ENCODE measurements around the gene MBD4.

DNA sequence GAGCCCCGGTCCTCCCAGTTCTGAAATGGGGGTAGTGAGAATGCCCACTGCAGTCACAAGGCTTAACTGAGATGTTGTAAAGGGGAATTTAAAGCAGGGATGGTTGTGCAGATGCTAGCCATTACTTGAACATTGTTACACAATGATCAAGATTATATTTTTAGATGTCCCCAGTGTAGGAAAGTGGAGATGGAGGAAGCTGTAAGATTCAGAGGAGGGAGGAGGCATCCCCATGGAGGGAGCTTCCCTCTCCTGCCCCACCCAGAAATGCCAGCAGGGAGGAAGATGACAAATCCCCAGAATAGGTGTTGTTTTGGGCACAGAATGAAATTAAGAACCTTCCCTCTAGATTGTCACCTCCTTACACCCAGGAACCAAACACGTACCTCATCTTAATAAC lies 57.4 kb downstream of the MBD4 start:
- TF ChIP-seq CTCF (IDR thresholded peaks at IDR 0.05) (no peak), POLR2A (IDR thresholded peaks at IDR 0.05) (no peak)

All from prostate gland (tissue), 2 donors.